GM12878 (cell line): ENCODE results near the gene COL23A1.

Experiments used
- KDM1A ChIP-seq: fragments of 200-600 bp; sonication (generic); IDR thresholded peaks from 2 replicates; pipeline ENCODE4 v1.6.1; 2016; ENCODE audit warnings: borderline replicate concordance
- ZBTB40 ChIP-seq: fragments of 450-650 bp; IDR thresholded peaks from 2 replicates; pipeline ENCODE4 v1.6.1; 2016; ENCODE audit warnings: mild to moderate bottlenecking, moderate library complexity, borderline replicate concordance
- TF ChIP-seq, protein P1 (sequence below), 3 experiments: IDR thresholded peaks in 2 of 3; conservative IDR thresholded peaks in 1 of 3; 2 replicates each; pipeline ENCODE4 v1.5.1; 2011; ENCODE audit warnings: low read depth in 3 of 3, low read length in 3 of 3, mild to moderate bottlenecking in 3 of 3, control low read depth in 2 of 3, moderate library complexity in 2 of 3, inconsistent platforms in 1 of 3, mixed read lengths in 1 of 3; ENCODE audit not compliant: control insufficient read depth in 2 of 3, insufficient read depth in 1 of 3; ENCODE audit errors: extremely low read depth in 1 of 3

DNA sequence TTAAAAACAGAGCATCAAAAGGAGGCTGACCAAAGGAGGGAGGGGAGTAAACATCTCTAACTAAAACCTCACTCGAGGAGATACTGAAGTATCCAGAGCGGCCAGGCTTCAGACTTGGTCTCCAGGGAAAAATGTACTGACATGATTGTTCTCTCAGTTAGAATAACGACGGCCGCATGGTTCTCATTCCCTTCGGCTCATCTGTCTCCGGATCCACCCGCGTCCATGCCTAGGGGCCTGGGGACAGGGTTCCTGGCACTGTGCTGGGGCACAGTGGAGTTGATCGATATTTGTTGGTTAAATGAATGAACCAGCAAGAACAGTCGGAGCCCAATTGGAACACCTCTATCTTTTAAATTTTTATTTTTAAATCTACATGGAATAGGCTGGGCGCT, 190.5 kb downstream of the COL23A1 start:
- TF ChIP-seq, protein P1, sequence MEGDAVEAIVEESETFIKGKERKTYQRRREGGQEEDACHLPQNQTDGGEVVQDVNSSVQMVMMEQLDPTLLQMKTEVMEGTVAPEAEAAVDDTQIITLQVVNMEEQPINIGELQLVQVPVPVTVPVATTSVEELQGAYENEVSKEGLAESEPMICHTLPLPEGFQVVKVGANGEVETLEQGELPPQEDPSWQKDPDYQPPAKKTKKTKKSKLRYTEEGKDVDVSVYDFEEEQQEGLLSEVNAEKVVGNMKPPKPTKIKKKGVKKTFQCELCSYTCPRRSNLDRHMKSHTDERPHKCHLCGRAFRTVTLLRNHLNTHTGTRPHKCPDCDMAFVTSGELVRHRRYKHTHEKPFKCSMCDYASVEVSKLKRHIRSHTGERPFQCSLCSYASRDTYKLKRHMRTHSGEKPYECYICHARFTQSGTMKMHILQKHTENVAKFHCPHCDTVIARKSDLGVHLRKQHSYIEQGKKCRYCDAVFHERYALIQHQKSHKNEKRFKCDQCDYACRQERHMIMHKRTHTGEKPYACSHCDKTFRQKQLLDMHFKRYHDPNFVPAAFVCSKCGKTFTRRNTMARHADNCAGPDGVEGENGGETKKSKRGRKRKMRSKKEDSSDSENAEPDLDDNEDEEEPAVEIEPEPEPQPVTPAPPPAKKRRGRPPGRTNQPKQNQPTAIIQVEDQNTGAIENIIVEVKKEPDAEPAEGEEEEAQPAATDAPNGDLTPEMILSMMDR (IDR thresholded peaks at IDR 0.05 in 2 of 3, conservative IDR thresholded peaks at IDR 0.05 in 1 of 3; ENCODE audit: control insufficient read depth in 2 of 3, extremely low read depth in 1 of 3, insufficient read depth in 1 of 3, low read depth in 3 of 3, low read length in 3 of 3) = no peak
- no peak for TF ChIP-seq ZBTB40
- no peak for TF ChIP-seq KDM1A
